Thoracic aorta (tissue), 2 donors: Measurements from ENCODE around the gene SNTG2. TPM values are rescaled to one million over a fixed set of nuclear protein-coding genes. Genes with fewer than 3 reads are reported as not detected.

Experiments
- ATAC-seq: fragments of 150-250 bp; one replicate; pipeline ENCODE4 v1.8.0; 2017; ENCODE audit warnings: low read depth; ENCODE audit not compliant: insufficient number of reproducible peaks, low FRiP score
- DNase-seq: peaks from one replicate; pipeline ENCODE4 v3.0.0-alpha.2; 2020; ENCODE audit warnings: low spot score
- H3K27ac ChIP-seq, 2 donors: fragments of 200-600 bp; sonication (generic); 1 replicate in 1 of 2; 2 replicates in 1 of 2; pipeline ENCODE4 v1.5.1; 2016; ENCODE audit warnings: mild to moderate bottlenecking in 2 of 2, moderate library complexity in 2 of 2
- H3K27me3 ChIP-seq: fragments of 200-600 bp; sonication (generic); replicated peaks from 2 replicates; pipeline ENCODE4 v1.6.0; 2016; ENCODE audit warnings: mild to moderate bottlenecking; ENCODE audit not compliant: insufficient read depth
- H3K36me3 ChIP-seq: fragments of 200-600 bp; sonication (generic); one replicate; pipeline ENCODE4 v1.5.1; 2016
- H3K4me1 ChIP-seq, 2 donors: fragments of 200-600 bp; sonication (generic); 1 replicate in 1 of 2; 2 replicates in 1 of 2; pipeline versions ENCODE4 v1.5.1 to v1.6.0; 2016; ENCODE audit warnings: low read depth in 2 of 2, mild to moderate bottlenecking in 1 of 2; ENCODE audit not compliant: control insufficient read depth in 1 of 2
- H3K4me3 ChIP-seq: fragments of 200-600 bp; sonication (generic); 2 replicates; pipeline ENCODE4 v1.5.1; 2016; ENCODE audit warnings: mild to moderate bottlenecking
- H3K9me3 ChIP-seq: fragments of 200-600 bp; sonication (generic); 2 replicates; pipeline ENCODE4 v1.5.1; 2016
- total RNA-seq, 2 donors: library from RNA; depleted of rRNA; stranded (reverse); fragments of >200 nt; gene quantifications; one replicate each; pipeline versions ENCODE4 v1.1.0 to v1.2.3, GENCODE V29; 2016
- TF ChIP-seq, protein P1 (sequence below): fragments of 200-600 bp; sonication (generic); IDR thresholded peaks from one replicate; pipeline ENCODE4 v1.5.1; 2019; ENCODE audit warnings: antibody characterized with exemption

SNTG2 gene
- total RNA-seq, 2 donors from 2014 or later = 8.9 to 18.6 TPM

DNA sequence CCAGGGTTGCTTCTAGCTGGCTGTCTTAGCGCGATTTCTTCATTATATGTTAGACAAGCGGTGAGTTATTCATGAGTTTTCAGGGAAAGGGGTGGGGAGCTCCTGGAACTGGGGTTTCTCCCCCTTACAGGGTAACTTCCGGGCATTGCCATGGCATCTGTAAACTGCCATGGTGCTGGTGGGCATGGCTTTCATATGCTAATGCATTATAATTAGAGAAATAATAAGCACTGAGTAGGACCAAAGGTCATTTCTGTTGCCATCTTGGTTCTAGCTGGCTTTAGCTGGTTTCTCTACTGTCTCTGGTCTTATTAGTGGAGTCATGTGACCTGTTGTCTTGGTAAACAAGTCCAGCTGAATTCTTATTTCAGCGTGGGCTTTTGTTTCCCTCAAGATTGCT lies 5.5 kb upstream of the SNTG2 start:
- ATAC-seq (no peak), DNase-seq (no peak)
- H3K4me3 ChIP-seq = no peak overlapping the region
- TF ChIP-seq, protein P1, sequence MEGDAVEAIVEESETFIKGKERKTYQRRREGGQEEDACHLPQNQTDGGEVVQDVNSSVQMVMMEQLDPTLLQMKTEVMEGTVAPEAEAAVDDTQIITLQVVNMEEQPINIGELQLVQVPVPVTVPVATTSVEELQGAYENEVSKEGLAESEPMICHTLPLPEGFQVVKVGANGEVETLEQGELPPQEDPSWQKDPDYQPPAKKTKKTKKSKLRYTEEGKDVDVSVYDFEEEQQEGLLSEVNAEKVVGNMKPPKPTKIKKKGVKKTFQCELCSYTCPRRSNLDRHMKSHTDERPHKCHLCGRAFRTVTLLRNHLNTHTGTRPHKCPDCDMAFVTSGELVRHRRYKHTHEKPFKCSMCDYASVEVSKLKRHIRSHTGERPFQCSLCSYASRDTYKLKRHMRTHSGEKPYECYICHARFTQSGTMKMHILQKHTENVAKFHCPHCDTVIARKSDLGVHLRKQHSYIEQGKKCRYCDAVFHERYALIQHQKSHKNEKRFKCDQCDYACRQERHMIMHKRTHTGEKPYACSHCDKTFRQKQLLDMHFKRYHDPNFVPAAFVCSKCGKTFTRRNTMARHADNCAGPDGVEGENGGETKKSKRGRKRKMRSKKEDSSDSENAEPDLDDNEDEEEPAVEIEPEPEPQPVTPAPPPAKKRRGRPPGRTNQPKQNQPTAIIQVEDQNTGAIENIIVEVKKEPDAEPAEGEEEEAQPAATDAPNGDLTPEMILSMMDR = no peak
- H3K4me1 ChIP-seq = peaks cover 4 to 8% of the 10 kb centered on the region in 2 donors
- no peak overlapping the region for H3K27ac ChIP-seq
- peaks cover 4% of the 10 kb centered on the region for H3K27me3 ChIP-seq
- no peaks in the 10 kb centered on the region for H3K36me3 ChIP-seq
- peaks cover 6% of the 10 kb centered on the region for H3K9me3 ChIP-seq

DNA sequence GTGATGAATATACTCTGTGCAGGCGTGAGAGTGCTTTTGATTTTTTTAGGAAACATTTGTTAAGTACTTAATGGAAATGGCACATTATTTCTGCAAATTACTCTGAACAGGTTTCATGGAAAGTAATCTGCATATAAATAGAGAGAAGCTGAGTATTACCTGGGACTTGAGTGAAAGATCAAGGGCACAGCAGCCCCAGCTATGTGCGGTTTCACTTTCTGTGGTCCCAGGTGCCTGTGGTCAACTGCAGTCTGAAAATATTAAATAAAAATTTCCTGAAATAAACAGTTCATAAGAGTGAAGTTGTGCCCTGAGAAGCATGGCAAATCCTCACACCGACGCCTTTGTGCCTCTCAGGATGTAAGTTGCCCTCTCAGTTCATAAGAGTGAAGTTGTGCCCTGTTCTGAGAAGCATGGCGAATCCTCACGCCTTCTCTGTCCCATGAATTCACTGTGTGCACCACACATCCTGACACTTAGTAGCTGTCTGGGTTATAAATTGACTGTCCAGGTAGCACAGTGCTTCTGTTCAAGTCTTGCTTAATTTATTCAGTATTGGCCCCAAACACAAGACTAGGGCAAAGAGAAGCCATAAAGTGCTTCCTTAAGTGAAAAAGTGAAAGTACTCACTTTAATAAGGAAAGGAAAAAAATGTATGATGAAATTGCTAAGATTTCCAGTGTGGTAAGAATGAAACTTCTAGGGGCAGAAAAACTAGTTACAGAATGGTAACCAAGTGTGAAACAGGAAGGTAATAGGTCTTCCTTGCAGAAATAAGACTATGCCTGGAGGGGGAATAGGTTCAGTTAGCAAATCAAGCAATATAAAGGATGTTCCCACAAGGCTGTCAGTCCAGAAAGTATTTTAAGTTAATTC lies 4.3 kb upstream of the SNTG2 start:
- ATAC-seq (no peak), DNase-seq (no peak)
- Histone ChIP-seq H3K36me3 (no peaks in the 10 kb centered on the region), H3K4me3 (no peak overlapping the region), H3K4me1 (peaks cover 4 to 13% of the 10 kb centered on the region in 2 donors), H3K27ac (no peak overlapping the region), H3K27me3 (peaks cover 5% of the 10 kb centered on the region), H3K9me3 (peaks cover 6% of the 10 kb centered on the region)
- TF ChIP-seq, protein P1 = no peak

DNA sequence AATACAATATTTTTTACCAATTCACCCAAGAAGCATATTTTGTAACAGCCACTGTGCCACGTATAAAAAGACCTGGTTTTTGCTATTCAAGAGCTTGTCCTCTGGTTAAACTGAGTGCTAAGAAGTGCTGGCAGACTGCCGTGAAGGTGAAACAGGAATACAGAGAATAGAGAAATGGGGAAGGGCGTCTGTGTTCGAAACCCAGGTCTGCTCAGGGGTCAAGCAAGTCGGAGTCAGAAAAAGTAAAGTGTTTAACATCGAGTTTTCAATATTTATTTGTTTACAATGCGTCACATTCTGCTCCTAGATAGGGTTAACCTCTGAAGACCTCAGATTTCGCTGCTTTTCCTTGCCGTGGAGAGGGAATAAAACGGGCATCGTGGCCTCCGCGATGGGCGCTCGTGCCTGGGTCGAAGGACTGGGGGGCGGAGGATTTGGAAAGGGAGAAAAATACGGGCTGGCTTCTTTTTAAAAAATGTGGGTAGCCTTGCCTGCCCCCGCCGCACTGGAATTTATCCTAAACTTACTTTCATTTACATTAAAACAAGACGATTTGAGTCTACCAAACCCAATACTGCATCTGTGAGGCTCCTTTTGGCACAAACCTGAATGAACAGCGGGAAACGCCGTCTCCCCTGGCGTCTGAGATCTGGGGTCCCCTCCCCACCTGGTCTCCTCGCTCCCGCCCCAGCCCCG lies 1.1 kb upstream of the SNTG2 start:
- no peak overlapping the region for H3K27ac ChIP-seq

DNA sequence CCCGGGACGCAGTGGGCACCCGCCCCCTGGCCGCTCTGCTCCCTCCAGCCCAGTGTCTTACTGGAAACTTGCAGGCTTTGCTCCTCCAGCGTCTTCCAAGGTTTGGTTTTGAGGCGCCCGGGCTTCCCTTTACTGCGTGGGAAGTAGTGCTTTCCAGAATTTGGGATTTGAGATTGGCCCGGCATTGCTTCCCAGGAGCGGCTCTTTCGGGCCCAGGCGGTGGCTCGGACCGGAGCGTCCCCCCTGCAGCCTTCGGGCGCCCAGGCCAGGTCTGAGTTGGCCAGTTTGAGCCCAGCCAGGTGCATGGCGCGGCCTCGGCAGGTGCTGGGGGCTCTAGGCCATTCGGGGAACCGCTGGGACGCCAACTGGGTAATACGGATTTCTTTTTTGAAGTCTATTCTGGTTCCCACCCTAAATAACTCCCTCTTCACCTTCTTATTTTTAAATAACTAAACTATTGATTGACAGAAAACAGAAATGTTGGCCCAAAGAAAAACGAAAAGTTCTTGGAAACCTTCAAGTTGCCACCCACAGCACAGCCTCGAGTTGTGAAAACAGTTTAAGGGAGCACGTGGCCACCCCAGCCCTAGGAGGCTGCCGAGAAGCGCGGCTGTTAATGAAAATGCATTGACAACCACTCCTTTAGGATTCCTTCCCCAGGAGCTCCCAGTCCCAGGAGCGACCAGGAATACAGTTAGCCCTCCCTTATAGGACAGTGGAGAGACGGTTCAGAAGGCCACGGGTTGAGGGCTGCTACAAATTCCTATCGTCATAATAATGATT lies 766 bp downstream of the SNTG2 start:
- DNase-seq (no peak), ATAC-seq (no peak)
- Histone ChIP-seq H3K27ac (no peak overlapping the region), H3K4me3 (peak overlapping the region; percentile 66), H3K4me1 (peaks cover 4 to 13% of the 10 kb centered on the region in 2 donors), H3K36me3 (no peaks in the 10 kb centered on the region), H3K27me3 (peaks cover 5% of the 10 kb centered on the region), H3K9me3 (no peaks in the 10 kb centered on the region)
- TF ChIP-seq, protein P1 = no peak

More for the DNA sequence above, 1.1 kb upstream of the SNTG2 start:
- Histone ChIP-seq H3K4me3 (peak overlapping the region; percentile 66), H3K4me1 (peaks cover 4 to 13% of the 10 kb centered on the region in 2 donors), H3K36me3 (no peaks in the 10 kb centered on the region), H3K9me3 (peaks cover 5% of the 10 kb centered on the region), H3K27me3 (peaks cover 5% of the 10 kb centered on the region)
- ATAC-seq (no peak), DNase-seq (no peak)
- TF ChIP-seq, protein P1 = no peak

DNA sequence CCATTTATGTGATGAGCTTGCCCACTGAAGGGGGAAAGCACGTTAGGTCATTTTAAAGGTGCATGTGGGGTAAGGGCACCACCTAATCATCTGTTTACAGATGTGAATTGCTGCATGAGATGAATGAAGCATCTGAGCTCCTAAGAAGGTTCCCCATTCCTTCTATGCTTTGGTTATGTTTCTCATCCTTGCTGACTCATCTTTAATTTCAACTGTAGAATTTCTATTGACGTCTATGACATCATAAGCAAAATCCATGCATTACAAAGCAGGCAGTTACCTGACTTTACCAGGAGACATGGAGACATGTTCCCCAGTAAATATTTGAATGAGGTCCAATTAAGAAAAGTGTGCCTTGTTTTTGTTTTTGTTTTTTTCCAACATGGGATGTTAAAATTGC lies 2.8 kb downstream of the SNTG2 start:
- no peak overlapping the region for H3K27ac ChIP-seq

More for the DNA sequence above, 2.8 kb downstream of the SNTG2 start:
- H3K36me3 ChIP-seq = no peaks in the 10 kb centered on the region
- ATAC-seq = no peak
- H3K4me1 ChIP-seq = peaks cover 4 to 13% of the 10 kb centered on the region in 2 donors
- DNase-seq = no peak
- H3K9me3 ChIP-seq = no peaks in the 10 kb centered on the region
- H3K27me3 ChIP-seq = peaks cover 5% of the 10 kb centered on the region
- H3K4me3 ChIP-seq = no peak overlapping the region
- TF ChIP-seq, protein P1 = no peak
